Measurements from ENCODE around the gene CCDC124.
"Not testable (repeated sequence)": the region's sequence is repeated elsewhere in the genome, so short reads cannot be mapped to it uniquely, and the experiment has no call there.

The CCDC124 gene

DNA sequence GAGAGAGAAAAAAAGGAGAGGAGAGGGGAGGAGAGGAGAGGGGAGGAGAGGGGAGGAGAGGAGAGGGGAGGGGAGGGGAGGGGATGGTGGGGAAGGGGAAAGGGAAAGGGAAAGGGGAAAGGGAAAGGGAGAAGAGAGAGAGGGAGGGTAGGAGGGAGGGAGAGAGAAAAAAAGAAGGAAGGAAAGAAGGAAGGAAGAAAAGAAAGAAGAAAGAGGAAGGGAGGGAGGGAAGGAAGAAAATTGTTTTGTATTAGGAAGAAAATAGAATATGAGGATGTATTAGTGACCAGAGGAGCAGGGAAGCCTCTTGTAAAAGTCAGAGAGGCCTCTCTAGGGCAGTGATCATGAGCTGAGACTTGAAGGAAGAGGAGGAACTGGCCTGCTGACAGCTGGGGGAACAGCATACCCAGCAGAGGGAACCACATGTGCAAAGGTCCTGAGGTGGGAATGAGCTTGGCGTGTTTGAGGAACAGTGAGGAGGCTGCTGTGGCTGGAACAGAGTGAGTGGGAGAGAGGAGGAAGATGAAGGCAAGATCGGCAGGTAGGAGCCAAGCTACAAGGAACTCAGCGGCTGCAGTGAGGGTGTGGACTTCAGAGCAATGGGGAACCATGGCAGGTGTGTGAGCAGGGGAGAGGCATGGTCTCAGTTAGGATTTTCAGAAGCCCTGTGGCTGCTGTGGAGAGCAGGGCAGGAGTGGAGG, 24.5 kb downstream of the CCDC124 start:
- DNase-seq: no peak

DNA sequence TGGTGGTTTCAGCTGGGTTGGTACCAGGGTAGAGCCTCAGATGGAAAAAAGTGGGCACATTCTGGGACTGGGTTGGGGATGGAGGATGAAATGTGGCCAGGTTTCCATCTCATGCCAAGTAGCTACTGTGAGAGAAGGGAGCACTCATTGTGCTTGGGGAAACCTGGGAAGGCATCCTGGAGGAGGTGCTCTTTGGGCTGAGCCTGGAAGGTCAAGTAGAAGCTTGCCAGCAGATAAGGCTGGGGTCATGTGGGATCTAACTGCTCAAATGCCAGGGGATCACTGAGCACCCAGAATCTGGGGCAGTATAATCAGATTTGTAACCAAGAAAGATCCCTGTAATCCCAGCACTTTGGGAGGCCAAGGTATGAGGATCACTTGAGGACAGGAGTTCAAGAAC, 25.1 kb downstream of the CCDC124 start:
- no peak for DNase-seq

DNA sequence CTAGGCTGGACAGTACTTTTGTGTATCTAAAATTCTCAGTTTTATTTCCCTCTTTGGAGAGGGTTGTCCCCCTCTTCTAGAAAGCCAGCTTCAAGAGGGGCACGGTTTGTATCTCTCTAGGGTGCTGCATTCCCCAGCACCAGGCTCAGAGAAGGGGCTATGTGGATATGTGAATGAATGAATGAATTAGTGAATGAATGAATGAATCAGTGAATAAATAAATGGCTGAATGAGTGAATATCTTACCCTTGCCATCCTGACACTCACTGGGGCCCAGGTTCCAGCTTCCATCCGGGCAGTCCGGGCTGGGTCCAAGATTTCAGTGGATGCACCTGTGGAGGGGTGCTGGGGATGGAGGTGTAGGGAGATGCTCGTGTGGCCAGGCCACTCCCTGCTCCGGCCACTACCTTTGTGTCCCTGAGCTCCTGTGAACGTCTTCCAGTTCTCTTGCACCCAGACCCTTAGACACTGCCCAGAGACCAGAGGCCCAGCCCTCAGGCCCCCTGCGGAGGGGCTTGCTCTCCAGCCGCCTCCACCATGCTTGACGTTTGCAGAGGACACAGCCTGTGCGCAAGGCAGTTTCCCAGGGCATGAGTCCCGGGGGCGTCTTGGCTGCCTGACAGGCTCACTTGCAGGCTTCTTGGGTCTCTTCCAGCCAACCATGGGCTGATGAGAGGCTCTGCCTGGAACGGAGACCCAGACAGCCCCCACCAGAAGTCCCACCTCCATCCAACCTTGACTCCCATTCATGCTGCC, 31.3 kb downstream of the CCDC124 start:
- DNase-seq: no peak

DNA sequence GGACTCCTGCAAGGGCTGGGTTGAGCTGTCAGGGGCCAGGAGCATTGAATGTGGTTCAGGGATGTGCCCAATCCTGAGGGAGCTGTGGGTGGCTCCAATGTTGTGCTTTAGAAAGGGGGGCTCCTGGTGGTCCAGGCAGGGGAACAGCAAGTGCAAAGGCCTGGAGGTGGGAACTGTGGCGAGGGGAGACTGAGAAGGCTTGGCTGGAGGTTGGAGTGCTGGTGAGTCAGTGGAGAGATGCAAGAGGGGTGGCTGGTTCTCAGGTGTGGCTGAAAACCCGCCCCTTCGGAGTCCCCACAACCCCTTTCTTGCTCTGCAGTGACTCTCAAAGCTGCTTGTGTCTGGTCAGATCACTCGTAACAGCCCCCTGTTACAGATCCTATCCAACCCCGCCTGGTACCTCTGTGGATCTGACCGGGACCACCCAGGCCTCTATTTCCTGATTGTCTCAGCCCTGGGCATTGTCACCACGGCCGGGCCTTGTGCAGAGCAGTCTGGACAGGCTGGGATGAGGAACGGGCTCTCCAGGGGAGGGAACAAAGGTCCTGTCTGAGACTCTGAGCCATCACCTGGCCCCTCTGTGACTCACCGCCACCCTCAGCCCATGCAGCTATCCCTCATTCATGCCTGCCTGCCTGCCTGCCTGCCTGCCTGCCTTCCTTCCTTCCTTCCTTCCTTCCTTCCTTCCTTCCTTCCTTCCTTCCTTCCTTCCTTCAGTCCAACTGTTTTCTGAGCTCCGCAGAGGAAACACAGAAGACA, 32.7 kb downstream of the CCDC124 start:
- DNase-seq: no peak

DNA sequence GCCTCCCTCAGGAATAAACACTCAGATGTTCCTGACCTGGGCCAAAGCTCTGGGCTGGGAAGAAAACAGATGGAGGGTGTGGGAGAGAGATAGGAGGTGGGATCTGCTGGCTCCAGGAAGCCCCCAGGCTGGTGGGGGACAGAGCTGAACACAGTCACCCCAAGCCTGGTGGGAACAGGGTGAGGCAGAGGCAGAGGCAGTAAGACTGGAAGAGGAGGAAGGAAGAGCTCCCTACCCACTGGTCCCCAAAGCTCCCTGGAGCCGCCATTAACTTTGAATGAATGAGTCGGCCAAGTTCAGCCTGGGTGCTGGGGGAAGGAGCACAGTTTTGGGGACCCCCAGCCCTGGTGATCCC, 33.3 kb downstream of the CCDC124 start:
- no peak for DNase-seq

DNA sequence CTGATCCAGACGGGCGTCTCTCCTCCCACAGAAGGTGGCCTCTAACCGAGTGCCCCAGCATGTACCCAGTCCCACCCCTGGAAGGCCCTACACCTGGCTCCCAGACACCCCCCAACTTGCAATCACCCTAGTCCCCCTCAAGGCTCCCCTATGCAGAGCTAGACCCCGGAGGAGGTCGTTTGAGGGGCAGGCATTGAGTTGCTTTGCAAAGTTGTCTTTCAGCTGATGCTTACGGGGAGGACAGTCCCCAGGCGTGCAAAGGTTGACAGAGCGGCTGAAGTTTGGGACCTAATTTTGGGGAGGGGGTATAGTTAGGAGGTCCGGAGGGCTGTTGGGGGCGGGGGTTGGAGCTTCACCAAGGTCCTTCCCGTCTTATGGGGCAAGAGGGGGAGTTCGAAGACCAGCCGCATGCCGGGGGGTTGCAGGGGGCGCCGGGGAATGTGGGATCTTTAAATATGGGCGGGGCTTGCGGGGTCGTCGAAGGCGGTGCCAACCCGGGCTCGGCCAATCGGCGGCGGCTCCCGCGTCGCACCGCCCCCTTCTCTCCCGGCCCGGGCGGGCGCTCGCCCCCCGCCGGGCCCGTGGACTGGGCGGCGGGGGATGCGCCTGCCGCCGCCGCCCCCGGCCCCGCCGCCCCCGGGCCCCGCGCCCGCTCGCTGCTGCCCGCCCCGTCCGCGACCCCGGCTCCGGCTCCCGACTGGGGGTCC, 33.9 kb downstream of the CCDC124 start, which contains the start of gene KCNN1:
Gene KCNN1 (plus strand): TSS at position 558 of the 707 bp plus-strand sequence. CDS start 6,782 bp downstream, outside the sequence.
- DNase-seq: no peak

DNA sequence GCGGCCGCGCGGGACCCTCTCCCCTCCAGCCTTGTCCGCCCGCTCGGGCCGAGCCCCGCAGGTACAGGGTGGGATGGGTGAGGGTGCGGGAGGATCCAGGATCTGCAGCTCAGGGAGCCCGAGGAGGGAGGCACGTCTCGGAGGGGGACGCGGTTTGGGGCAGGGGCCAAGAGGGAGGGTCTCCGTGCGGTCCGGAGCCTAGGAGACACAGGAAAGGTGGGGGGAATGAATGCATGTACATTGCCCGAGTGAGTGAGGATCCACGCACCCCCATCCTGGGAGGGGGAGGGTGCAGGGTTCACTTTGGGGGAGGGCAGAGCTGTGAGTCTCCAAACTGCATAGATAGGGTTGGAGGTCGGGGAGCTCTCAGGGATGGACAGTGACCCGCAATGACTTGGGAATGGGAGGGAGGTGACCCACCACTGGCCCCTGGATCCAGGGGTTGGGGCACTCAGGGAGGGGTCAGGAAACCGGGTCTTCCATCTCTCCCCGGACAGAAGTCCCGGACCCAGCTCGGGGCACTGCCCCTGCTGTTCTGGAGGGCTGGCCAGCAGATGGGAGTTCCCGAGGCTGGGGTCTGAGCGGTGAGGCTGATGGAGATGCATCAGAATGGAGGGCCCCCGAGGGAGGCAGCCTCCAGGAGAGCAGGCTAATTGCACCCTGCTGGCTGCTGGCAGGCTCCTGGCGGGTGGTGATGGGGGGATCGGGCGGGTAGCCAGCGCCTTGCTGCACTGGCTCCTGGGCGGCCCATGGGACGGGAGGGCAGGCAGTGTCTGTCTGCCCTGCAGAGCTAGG, 34.6 kb downstream of the CCDC124 start:
- DNase-seq: no peak

DNA sequence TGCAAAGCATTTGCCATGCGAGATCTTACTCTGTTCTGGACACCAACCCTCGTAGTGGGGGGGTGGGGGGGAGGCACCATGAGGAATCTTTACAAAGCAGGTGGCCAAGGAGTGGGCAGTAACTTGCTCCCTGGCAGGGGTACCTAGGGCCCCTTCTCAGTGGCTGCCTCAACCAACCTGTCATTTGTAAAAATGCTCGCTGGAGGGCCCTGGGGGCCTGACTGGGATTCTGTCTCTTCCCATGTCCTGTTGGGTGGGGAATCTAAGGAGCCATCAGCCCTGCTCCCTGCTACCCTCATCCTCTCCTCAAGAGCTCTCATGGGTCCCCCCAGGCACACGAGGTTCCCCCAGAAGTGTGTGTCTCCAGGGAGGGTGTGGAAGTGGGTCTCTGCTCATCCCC, 35.5 kb downstream of the CCDC124 start:
- no peak for DNase-seq

DNA sequence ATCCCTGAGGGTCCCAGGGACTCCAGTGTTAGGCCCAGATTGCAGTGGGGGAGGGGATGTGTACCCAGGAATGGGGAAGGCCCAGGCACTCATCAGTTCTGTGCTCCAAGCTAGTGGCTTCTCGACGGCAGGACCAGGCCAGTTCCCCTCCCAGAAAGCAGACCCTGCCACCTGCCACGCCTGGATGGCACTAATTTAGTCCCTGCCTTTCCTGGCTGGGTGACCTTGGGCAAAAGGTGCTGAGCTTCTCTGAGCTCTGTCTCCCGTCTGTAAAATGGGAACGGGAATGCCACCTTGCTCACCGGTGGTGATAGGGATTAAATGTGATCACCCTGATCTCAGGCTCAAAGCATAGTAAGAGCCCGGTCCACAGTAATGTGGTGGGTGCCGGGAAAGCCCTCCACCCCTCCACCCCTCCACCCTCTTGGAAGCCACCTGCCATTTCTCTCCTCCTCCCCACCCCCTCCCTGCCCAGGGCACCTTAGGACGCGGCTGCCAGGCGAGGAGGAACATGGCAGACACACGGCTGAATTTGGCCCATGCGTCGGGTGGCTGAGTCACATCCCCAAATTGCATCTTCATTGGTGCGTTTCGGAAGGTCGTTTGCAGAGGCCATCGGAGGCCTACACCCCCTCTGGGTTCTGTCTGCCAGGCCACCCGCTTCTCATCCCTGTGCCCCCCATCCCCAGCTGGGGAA, 36.4 kb downstream of the CCDC124 start:
- no peak for DNase-seq

DNA sequence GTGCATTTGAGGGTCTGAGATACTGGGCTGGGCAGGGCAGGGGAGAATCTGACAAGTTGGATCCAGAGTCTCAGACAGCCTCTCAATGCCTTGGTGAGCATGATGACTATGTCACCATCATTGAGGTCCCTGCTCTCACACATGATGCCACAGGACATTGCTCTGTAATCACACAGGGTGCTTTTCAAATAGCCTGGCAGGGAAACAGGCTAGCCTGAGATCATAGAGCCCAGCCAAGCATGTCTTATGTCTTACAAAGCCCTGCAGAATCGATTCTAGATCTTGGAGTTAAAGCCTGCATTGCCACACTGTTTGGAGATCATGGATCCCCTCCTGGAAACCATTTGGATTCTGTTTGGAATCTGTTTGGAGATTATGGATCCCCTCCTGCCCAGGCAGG, 39.4 kb downstream of the CCDC124 start:
- DNase-seq: no peak

DNA sequence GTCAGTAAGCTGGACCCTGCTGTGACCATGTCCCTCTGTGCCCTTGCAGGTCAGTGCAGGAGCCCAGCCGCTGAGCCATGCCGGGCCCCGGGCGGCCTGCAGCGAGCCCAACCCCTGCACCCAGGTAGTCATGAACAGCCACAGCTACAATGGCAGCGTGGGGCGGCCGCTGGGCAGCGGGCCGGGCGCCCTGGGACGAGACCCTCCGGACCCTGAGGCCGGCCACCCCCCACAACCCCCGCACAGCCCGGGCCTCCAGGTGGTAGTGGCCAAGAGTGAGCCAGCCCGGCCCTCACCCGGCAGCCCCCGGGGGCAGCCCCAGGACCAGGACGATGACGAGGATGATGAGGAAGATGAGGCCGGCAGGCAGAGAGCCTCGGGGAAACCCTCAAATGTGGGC, 40.9 kb downstream of the CCDC124 start:
- DNase-seq: no peak

DNA sequence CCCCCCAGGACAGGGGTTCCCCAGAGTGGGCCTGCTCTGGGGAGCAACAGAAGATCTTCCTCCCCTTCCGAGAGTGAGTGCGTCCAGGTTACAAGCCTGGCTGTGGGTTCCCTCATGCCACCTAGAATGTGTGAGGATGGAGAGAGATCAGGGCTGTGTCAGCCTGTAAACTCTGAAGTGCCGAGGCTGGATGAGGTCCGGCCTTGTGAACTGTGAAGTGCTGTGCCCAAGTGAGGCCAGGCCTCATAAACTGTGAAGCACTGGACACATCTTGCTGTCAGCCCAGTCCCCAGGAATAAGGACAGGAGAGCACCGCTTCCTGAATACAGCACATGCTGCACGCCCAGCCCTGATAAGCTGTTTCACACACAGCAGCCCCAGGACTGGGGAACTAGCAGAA, 41.7 kb downstream of the CCDC124 start:
- DNase-seq: no peak

DNA sequence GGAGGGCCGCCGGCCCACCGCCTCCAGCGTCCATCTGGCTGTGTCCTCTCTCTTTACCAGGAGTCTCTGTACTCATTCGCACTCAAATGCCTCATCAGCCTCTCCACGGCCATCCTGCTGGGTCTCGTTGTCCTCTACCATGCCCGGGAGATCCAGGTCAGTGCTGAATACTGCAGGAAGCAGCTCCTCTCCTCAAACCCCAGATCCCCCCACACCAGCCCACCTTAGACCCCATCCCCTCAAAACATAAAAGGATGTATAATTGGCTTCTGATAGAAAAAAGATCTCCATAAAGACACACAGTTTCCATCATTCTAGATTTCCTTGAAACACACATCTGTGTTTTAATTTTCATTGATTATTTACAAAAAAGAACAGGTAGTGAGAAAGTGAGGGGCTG, 42.2 kb downstream of the CCDC124 start:
- DNase-seq: no peak

DNA sequence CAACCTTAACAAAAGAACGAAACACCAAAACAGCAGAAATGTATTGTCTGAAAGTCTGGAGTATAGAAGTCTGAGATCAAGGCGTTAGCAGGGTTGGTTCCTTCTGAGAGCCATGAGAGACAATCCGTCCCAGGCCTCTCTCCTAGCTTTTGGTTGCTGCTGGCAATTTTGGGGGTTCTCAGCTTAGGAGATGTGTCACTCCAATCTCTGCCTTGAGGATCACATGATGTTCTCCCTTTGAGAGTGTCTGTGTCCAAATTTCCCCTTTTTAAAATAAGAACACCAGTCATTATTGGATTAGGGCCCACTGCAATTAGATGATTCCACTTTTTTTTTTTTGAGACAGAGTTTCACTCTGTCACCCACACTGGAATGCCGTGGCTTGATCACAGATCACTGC, 44.2 kb downstream of the CCDC124 start:
- no peak for DNase-seq

DNA sequence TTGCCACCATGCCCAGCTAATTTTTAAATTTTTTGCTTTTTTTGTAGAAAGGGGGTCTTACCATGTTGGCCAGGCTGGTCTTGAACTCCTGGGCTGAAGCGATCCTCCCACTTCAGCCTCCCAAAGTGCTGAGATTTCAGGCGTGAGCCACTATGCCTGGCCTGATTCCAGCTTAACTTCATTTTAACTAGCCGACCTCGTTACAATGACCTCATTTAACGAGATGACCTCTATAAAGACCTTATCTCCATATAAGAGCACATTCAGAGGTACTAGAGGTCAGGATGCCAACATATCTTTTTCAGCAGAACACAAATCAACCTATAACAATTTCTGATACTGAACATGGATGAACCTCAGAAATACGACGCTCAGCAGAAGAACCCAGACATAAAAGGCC, 44.7 kb downstream of the CCDC124 start:
- no peak for DNase-seq

DNA sequence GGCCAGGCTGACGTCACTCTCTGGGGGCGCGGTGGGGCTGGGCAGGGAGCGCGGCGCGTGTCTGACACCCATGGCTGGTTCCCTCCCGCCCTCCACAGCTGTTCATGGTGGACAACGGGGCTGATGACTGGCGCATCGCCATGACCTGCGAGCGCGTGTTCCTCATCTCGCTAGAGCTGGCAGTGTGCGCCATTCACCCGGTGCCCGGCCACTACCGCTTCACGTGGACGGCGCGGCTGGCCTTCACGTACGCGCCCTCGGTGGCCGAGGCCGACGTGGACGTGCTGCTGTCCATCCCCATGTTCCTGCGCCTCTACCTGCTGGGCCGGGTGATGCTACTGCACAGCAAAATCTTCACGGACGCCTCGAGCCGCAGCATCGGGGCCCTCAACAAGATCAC, 48.8 kb downstream of the CCDC124 start:
- no peak for DNase-seq

DNA sequence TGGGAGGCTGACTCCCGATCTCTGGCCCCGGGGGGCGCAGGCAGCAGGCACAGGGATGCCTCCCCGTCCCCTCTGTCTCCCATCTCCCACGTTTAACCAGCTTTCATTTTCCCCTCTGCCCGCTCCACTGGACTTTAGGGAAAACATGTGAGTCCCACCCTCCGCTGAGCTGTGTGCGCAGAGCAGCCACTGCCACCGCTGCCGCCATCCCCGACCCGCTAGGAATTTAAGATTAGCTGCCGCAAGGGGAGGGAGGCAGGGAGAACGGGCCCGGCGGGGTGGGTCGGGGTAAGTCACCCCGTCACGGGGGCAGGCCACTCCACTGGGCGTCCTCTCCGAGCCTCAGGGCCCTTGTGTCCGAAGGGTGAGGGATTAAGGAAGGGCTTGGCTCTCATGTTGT, 49.6 kb downstream of the CCDC124 start:
- no peak for DNase-seq

DNA sequence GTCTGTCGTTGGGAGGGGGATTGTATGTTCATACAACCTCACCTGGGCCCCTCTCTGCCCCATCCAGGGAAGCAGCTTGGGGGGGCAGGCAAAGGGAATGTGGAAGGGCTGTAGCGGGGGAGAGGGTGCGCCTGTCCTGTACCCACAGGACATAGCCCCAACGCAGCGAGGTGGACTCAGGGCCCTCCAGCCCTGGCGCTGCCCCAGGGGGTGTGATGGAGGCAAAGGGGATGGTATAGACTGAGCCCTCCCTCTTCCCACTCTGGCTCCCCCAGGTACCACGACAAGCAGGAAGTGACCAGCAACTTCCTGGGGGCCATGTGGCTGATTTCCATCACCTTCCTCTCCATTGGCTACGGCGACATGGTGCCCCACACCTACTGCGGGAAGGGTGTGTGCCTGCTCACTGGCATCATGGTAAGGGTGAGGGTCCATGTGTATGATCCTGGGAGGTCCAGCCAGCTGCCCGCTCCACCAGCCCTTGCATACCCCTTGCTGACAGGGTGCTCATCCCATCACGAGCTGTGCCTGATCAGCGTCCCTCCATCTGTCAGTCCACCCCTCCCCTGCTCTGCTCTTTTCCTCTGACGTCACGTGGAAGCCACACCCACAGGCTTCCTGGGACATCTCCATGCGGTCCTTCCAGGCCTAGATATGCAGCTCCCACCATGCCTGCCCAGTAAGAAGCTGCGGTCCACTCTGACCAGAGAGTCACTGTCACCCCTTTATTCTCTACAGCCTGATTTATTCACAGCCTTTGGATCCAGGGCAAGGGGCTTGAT, 52.4 kb downstream of the CCDC124 start:
- no peak for DNase-seq

DNA sequence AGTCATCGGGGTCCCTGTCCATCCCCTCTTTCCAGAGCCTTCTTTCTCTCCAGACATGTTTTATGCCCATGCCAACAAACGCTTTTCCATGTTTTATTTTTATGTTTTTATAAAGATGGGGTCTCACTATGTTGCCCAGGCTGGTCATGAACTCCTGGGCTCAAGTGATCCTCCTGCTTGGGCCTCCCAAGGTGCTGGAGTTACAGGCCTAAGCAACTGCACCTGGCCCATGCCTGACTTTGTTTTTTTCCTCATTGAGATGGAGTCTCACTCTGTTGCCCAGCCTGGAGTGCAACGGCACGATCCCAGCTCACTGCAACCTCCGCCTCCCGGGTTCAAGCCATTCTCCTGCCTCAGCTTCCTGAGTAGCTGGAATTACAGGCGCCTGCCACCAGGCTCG, 53.8 kb downstream of the CCDC124 start:
- not testable (repeated sequence) for DNase-seq

DNA sequence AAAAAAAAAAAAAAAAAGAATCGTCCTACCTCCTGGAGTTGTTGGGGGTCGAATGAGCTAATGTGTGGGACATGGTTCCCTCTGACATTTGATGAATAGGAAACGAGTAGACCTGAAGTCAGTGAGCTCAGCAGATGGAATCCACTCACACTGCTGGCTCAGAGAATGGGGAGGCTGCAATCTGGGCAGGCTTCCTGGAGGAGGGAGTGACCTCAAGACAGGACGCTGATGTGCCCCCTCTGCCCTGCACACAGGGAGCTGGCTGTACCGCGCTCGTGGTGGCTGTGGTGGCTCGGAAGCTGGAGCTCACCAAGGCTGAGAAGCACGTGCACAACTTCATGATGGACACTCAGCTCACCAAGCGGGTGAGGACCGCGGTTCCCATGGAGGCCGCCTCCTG, 55.3 kb downstream of the CCDC124 start:
- DNase-seq: no peak

All from NCI-H446 treated with DMSO at 0.1 percent for 48 hours (cell line).